ENCODE measurements around the gene TROAP.

Gene TROAP

GRCh38 chr12:49349266-49349665, 26.2 kb downstream of the TROAP start:
- H3K27ac ChIP-seq = no peak overlapping the region

GRCh38 chr12:49352351-49352750, 29.3 kb downstream of the TROAP start:
- no peak for TF ChIP-seq CTCF (conservative IDR thresholded peaks at IDR 0.05)
- H3K27ac ChIP-seq = no peak overlapping the region

More at GRCh38 chr12:49349266-49349665, 26.2 kb downstream of the TROAP start:
- no peak for TF ChIP-seq CTCF (conservative IDR thresholded peaks at IDR 0.05)

- H3K27ac ChIP-seq = no peak overlapping the region
- no peak for TF ChIP-seq CTCF (conservative IDR thresholded peaks at IDR 0.05)
These were observed 32.9 kb downstream of the TROAP start for GRCh38 chr12:49355913-49356312.

GRCh38 chr12:49357103-49357678, 34.1 kb downstream of the TROAP start:
- no peak overlapping the region for H3K27ac ChIP-seq
- TF ChIP-seq CTCF (conservative IDR thresholded peaks at IDR 0.05) = peak; percentile 72

- no peak overlapping the region; the same call in 1 of the 2 replicates for H3K27ac ChIP-seq
- peak; percentile 93 for TF ChIP-seq CTCF (conservative IDR thresholded peaks at IDR 0.05)
These were observed 35.6 kb downstream of the TROAP start for GRCh38 chr12:49358483-49359141.

- H3K27ac ChIP-seq = no peak overlapping the region; the same call in 1 of the 2 replicates
- TF ChIP-seq CTCF (conservative IDR thresholded peaks at IDR 0.05) = no peak
These were observed 36.6 kb downstream of the TROAP start for GRCh38 chr12:49359671-49360070.

- H3K27ac ChIP-seq = no peak overlapping the region
- TF ChIP-seq CTCF (conservative IDR thresholded peaks at IDR 0.05) = no peak
These were observed 39.0 kb downstream of the TROAP start for GRCh38 chr12:49362077-49362476.

Measured in VCaP (cell line).